NOMO-1 (cell line): Measurements from ENCODE around the gene TSFM.

Experiments used
- DNase-seq, 2 experiments: peaks; one replicate each; lab custom pipeline; 2025; ENCODE audit not compliant: unreplicated experiment in 2 of 2; lab: John Stamatoyannopoulos, UW

Gene TSFM

GRCh38 chr12:57782608-57783465 is at the start of gene TSFM:
Gene TSFM, plus strand, starts transcription at chr12:57782787. Its CDS starts 15 bp downstream, at chr12:57782802.
- DNase-seq = peak; percentile 90 to 93

GRCh38 chr12:57733928-57734327 is 48.7 kb upstream of the TSFM start:
- no peak for DNase-seq

- DNase-seq = no peak
Measured at GRCh38 chr12:57734591-57734990, 48.0 kb upstream of the TSFM start.

GRCh38 chr12:57735198-57735855 is 47.3 kb upstream of the TSFM start:
- DNase-seq = no peak

GRCh38 chr12:57735952-57736740 is 46.4 kb upstream of the TSFM start:
- no peak for DNase-seq

GRCh38 chr12:57736741-57737466 is 45.7 kb upstream of the TSFM start:
- DNase-seq = no peak

- DNase-seq = no peak
Measured at GRCh38 chr12:57737467-57738460, 44.8 kb upstream of the TSFM start.

GRCh38 chr12:57738661-57739237 is 43.8 kb upstream of the TSFM start, which contains the start of gene AGAP2:
Gene AGAP2, minus strand, starts transcription at chr12:57738742. Its CDS starts 496 bp downstream, at chr12:57738246.
- DNase-seq = no peak

GRCh38 chr12:57739387-57739786 is 43.2 kb upstream of the TSFM start:
- DNase-seq = no peak

GRCh38 chr12:57739914-57740538 is 42.6 kb upstream of the TSFM start:
- no peak for DNase-seq

GRCh38 chr12:57740656-57741412 is 41.8 kb upstream of the TSFM start:
- DNase-seq = peak; percentile 28 to 31

GRCh38 chr12:57741413-57741789 is 41.2 kb upstream of the TSFM start:
- DNase-seq = no peak

- peak; percentile 60 to 84 for DNase-seq
Measured at GRCh38 chr12:57741844-57742738, 40.5 kb upstream of the TSFM start.

GRCh38 chr12:57743769-57744168 is 38.8 kb upstream of the TSFM start:
- DNase-seq = no peak

- peak; percentile 45 to 57 for DNase-seq
Measured at GRCh38 chr12:57744194-57744776, 38.3 kb upstream of the TSFM start.

- peak; percentile 98 for DNase-seq
Measured at GRCh38 chr12:57744777-57745484, 37.7 kb upstream of the TSFM start, which contains the start of gene TSPAN31. Gene TSPAN31, plus strand, starts transcription at chr12:57745039. Its CDS starts 116 bp downstream, at chr12:57745155.
